ENCODE measurements around the gene TUBGCP2.

GRCh38 chr10:133326223-133326551 is 17.5 kb upstream of the TUBGCP2 start:
- no peak for TF ChIP-seq CTCF (IDR thresholded peaks at IDR 0.05; ENCODE audit: low read depth, low read length, poor library complexity, severe bottlenecking)
- TF ChIP-seq EZH2phosphoT487 (IDR thresholded peaks at IDR 0.05; ENCODE audit: borderline replicate concordance, low read length) = no peak
